NCI-H460 (cell line): ENCODE results near the gene SSTR5. TPM values are rescaled to one million over a fixed set of nuclear protein-coding genes. Genes with fewer than 3 reads are reported as not detected.
"Not testable (repeated sequence)": the region's sequence is repeated elsewhere in the genome, so short reads cannot be mapped to it uniquely, and the experiment has no call there.

Source experiments
- DNase-seq: peaks from one replicate; pipeline ENCODE4 v3.0.0-alpha.2; 2016; ENCODE audit warnings: low read depth; ENCODE audit errors: extremely low read depth
- total RNA-seq: library from RNA; depleted of rRNA; stranded (reverse); fragments of >200 nt; shearing (Covaris generic); gene quantifications from 2 replicates; pipeline ENCODE4 v1.2.3, GENCODE V29; 2014

SSTR5 gene
- total RNA-seq, 1 experiment from 2014 or later, result 0.40 TPM

GRCh38 chr16:1089439-1089821 lies 16.9 kb downstream of the SSTR5 start:
- DNase-seq, result no peak

DNA sequence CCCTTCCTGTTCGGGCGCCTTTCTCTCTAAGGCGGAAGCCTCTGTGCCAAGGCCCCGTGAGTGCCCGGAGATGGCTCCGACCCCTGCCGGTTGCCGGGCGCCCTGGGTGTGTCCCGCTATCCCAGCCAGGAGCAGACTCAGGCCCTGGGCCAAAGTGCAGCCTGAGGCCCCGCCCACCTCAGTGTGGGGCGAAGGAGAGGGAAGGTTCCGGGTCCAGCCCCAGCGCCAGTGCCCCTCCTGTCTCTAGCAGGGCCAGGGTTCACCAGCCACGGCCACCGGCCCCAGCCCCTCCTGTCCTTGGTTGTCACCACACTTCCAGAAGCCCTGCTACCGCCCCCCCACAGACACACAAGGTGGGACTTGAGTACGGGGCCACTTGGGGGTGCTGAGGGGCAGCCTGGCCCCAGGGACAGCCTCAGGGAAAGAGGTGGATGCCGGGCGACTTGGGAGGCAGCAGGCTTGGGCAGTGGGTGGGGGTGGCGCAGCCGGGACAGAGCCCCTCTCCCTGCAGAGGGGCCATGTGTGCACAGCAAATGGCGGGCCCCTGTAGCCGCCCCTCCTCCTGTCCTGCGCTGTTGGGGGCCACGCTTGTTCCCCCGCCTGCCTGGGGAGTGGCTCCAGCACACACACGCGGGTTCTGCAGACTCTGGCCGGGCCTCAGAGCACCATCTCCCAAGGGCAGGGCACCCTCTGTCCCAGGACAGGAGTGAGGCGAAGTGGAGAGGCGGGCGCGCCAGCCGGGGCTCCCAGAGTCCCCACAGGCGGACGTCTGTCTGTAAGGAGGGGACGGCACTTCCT lies 17.5 kb downstream of the SSTR5 start:
- DNase-seq, result peak; percentile 68

DNA sequence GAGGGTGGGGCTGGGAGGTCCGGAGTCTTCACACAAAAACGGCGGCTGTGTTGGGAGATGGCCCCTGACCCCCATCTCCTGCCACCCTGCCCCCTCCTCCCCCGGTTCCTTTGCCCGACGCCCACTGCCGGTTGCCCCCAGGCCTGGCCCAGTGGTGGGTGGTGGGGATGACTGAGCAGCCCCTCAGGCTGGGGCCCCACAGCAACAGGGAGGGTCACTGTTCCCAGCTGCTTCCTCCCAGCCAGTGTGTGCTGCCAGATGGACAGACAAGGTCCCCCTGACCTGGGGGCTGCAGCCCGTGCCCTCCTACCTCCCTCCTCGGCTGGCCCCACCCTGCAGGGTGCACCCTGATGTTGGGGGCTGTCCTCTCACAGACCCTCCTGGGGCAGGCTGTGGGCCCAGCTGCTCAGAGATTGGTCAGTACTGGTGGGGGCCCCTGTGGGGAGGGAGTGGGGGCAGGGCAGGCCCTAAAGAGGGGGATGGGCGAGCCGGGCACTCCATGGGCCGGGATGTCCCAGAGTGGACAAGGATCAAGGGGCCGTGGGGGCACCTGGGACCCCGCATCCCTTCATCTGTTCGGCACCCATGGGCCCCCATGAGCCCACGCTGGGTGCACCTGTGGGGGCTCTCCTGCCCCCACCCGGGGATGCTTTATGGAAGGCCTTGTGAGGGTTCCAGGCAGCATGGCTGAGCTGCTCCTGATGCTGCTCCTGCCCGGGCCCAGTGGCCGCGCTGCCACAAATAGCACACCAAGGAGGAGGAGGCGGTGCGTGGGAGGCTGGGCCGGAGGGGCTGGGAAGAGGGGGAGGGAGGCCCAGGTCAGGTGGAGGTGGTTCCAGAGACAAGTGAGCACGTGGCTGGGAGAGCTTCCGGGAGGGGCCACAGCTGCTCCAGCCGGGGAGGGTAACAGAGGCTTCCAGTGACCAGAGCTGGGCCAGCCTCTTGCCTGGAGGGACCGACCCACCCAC lies 18.4 kb downstream of the SSTR5 start:
- DNase-seq, result no peak

DNA sequence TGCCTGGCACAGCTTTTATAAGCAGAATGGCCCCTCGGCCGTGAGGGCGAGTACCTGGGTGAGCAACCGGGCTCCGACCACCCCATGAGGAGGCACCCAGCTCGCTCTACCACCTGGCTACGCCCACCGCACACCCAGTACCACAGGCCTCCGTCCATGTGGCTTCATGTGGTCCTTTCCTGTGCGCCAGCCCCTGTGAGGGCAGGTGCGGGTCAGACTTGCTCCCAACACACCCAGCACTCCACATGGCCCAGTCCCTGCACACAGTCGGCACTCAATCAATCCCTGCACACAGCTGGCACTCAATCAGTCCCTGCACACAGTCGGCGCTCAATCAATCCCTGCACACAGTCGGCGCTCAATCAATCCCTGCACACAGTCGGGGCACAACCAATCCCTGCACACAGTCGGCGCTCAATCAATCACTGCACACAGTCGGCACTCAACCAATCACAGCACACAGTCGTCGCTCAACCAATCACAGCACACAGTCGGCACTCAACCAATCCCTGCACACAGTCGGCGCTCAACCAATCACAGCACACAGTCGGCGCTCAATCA lies 19.5 kb downstream of the SSTR5 start:
- DNase-seq, result no peak

DNA sequence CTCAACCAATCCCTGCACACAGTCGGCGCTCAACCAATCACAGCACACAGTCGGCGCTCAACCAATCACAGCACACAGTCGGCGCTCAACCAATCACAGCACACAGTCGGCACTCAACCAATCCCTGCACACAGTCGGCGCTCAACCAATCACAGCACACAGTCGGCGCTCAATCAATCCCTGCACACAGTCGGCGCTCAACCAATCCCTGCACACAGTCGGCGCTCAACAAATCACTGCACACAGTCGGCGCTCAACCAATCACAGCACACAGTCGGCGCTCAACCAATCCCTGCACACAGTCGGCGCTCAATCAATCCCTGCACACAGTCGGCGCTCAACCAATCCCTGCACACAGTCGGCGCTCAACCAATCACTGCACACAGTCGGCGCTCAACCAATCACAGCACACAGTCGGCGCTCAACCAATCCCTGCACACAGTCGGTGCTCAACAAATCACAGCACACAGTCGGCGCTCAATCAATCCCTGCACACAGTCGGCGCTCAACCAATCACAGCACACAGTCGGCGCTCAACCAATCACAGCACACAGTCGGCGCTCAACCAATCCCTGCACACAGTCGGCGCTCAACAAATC lies 20.2 kb downstream of the SSTR5 start:
- DNase-seq, result not testable (repeated sequence)

DNA sequence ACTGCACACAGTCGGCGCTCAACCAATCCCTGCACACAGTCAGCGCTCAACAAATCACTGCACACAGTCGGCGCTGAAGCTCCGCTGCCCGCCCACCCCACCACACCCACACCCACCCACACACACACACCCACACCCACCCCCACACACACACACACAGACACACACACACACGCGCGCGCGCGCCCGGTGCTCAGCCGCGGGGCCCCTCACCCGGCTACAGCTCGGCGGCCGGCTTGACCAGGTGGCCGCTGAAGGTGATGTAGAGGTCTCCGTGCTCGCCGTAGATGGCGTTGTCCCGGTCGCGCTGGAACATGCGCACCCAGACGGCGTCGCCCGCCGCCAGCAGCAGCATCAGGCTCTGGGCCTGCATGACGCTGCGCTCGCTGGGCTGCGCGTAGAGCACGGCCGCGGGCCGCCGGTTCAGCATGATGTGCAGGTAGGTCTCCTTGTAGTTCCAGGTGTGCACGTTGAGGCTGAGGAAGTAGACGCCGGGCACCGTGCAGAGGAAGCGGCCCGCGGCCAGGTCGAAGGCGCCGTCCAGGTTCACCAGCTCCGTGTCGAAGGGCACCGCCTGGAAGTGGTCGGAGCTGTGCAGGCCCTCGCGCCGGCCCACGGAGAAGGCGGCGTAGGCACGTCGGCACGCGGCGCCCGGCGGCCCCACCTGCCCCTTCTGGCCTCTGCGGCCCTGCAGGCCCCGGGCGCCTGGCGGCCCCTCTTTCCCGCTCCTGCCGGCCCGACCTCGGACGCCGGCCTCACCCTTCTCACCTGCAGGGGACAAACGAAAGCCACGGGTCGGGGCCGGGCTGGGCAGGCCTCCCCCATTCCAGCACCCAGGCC lies 21.0 kb downstream of the SSTR5 start:
- no peak for DNase-seq

DNA sequence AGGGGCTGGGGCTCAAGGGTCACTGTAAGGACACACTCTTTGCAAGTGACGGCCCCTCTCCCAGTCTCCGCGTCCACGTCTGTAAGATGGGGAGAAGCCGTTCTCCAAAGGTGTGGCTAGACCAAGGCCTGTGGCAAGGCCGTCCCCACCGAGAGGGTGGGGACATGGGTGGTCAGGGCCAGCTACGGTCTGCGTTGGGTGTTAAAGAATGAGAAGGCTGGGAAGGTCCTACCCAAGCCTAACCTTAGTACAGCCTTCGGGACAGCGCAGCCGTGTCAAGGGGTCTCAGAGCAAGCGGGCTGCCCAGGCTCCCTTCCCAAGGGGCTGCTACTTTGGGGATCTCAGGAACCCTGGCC lies 21.6 kb downstream of the SSTR5 start:
- DNase-seq, result no peak

DNA sequence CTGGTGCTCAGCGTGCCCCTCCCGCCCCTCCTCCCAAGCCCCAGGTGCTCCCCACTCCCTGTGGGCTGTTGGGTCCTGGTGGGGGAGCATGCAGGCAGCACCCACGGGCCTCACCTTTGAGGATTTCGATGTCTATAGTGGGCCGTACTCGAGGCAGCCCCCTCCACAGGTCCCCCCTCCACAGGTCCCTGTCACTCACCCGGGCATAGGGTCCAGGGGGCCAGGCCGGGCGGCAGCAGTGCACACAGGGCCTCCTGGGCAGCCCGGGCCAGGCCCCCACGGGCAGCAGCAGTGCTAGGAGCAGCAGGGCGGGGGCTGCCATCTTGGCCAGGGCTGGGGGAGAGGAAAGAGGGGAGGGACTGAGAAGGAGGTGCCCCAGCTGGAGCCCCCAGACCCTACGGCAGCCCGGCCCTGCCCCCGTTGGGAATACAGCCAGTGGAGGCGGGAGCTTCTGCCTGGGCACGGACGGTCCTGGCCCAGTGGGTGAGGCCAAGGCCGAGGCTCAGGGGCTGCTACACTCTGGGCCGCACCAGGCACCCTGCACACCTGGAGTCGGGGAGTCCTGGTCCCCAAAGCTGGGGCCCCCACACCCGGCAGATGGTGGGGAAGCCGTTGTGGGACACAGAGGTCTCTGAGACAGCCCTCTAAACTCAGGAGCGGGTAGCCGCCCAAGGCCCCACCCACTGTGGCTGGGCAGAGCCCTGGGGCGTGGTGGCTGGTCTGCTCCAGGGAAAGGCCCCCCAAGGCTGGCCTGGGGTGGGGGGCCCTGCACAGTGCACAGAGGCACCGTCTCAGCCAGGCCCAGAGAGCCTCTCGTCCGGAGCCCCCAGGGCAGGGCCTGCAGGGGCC lies 22.3 kb downstream of the SSTR5 start:
- DNase-seq, result no peak

DNA sequence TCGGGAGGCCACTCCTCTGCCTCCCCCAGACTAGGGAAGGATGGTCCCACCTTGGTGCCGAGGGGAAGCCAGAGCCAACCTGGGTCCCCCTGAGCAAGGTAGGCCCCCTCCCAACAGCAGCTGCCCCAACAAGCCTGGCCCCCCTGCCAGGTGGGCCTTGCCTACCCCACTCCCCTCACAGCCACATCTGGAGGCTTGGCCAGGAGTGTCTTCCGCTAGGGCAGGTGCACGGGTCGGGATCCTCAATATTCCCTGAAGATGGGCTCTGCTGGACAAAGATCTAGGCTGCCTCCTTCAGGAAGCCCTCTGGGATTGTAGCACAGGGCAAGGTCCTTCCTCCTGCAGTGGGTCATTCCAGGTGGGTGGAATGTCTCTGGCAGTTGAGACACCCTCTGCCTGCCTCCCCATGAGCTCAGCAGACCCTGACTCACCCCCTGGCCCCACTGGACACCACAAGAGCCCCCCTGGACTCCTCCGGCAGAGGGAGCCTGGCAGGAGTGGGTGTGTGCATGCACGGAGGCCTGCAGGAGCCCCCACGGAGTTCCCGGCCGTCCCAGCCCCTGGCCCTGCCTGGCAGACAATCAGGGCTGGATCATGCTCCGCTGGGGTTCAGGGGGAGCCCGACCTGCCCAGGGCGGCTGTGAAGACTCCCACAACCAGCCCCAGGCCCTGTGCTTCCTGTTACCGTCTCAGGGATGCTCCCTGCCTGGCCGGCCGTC lies 23.1 kb downstream of the SSTR5 start:
- no peak for DNase-seq

- no peak for DNase-seq
These were observed 23.9 kb downstream of the SSTR5 start, which contains the start of gene C1QTNF8 for GRCh38 chr16:1096169-1097082. Gene C1QTNF8 (minus strand): TSS chr16:1096244. CDS start chr16:1094922, 1,322 bp downstream.

- DNase-seq, result no peak
These were observed 24.6 kb downstream of the SSTR5 start for GRCh38 chr16:1097156-1097555.

- DNase-seq, result no peak
These were observed 25.3 kb downstream of the SSTR5 start for GRCh38 chr16:1097800-1098199.

DNA sequence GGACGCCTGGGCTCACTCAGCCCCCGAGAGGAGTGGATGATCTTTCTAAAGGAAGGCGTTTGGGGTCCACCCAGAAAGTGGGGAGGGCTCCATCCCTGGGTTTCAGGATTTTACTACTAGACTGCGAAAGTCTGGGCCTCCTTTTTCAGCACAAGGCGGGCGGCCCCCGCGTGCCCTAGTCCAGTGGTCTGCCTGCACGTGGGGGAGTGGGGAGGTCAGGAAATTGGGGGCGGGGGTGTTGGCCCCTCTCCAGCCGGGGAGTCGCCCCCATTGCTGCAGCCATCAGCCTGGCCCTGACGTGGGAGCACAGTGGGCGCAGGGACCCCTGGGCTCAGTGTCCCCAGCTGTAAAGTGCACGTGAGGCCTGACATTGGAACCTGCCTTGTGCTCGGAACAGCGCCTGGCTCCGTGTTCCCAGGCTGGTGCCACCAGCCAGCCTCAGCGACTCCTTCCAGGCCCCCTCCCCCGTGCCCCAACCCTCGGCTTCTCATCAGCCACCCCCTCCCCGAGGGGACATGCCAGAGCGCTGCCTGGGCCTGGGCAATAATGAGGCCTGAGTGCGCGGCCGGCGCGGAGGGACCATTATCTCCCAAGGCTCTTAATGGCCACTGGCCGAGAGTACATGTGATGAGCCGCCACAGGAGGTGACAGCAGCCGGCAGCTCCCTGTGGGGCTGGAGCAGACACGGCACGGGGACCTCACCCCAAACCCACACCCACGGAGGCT lies 25.9 kb downstream of the SSTR5 start:
- no peak for DNase-seq

GRCh38 chr16:1099189-1100083 lies 26.9 kb downstream of the SSTR5 start:
- no peak for DNase-seq

- no peak for DNase-seq
These were observed 27.7 kb downstream of the SSTR5 start for GRCh38 chr16:1100084-1100800.
